SK-N-SH (cell line): ENCODE results near the gene SRSF7. TPM values are rescaled to one million over a fixed set of nuclear protein-coding genes. Genes with fewer than 3 reads are reported as not detected.

Experiments
- CTCF ChIA-PET: fragments of 300-600, 350-600 bp; formaldehyde crosslinking; extraction: SDS; loops from one replicate; lab custom pipeline; 2021; lab: Yijun Ruan, JAX
- POLR2A ChIA-PET: fragments of 350-600 bp; sonication (Branson Sonifier 250); formaldehyde crosslinking; extraction: SDS; loops from one replicate; lab custom pipeline; 2020; ENCODE audit warnings: antibody characterized with exemption, inconsistent platforms; lab: Yijun Ruan, JAX
- DNase-seq: peaks from one replicate; pipeline ENCODE4 v3.0.0; 2012
- H2AFZ ChIP-seq: fragments of 200-600 bp; sonication (generic); 2 replicates; pipeline ENCODE4 v1.8.1; 2016; ENCODE audit warnings: antibody characterized with exemption, mild to moderate bottlenecking, low read depth
- H3F3A ChIP-seq: fragments of 200-600 bp; sonication (generic); replicated peaks from 2 replicates; pipeline ENCODE3; 2016; ENCODE audit warnings: antibody characterized with exemption, mild to moderate bottlenecking; ENCODE audit not compliant: insufficient read depth
- H3K27ac ChIP-seq, 2 experiments: fragments of 200-500 bp in 1 of 2; fragments of 200-600 bp in 1 of 2; sonication (Bioruptor generic) in 1 of 2; sonication (generic), shearing (Covaris generic) in 1 of 2; 2 replicates each; pipeline versions ENCODE4 v1.5.1 to v1.6.1; 2014 to 2016; ENCODE audit warnings: low read depth in 2 of 2, inconsistent platforms in 1 of 2, low read length in 1 of 2, mild to moderate bottlenecking in 1 of 2, mixed read lengths in 1 of 2
- H3K27me3 ChIP-seq: fragments of 200-600 bp; sonication (generic), shearing (Covaris generic); 2 replicates; pipeline ENCODE4 v1.6.1; 2016; ENCODE audit warnings: mixed run types; ENCODE audit not compliant: insufficient read depth
- H3K36me3 ChIP-seq, 2 experiments: fragments of 200-500 bp in 1 of 2; fragments of 200-600 bp in 1 of 2; sonication (Bioruptor generic) in 1 of 2; sonication (generic) in 1 of 2; replicated peaks in 1 of 2; 2 replicates each; pipeline versions ENCODE3 to v1.5.1; 2014 to 2016; ENCODE audit warnings: low read length in 1 of 2, mild to moderate bottlenecking in 1 of 2; ENCODE audit not compliant: insufficient read depth in 2 of 2, control insufficient read depth in 1 of 2
- H3K4me1 ChIP-seq, 2 experiments: fragments of 200-500 bp in 1 of 2; fragments of 200-600 bp in 1 of 2; sonication (Bioruptor generic) in 1 of 2; sonication (generic), shearing (Covaris generic) in 1 of 2; 2 replicates each; pipeline versions ENCODE4 v1.5.1 to v1.6.1; 2014 to 2016; ENCODE audit warnings: low read depth in 1 of 2, low read length in 1 of 2, mixed run types in 1 of 2; ENCODE audit not compliant: insufficient read depth in 2 of 2, control insufficient read depth in 1 of 2
- H3K4me2 ChIP-seq: fragments of 200-600 bp; sonication (generic), shearing (Covaris generic); 2 replicates; pipeline ENCODE4 v1.6.1; 2017; ENCODE audit warnings: mixed run types
- H3K4me3 ChIP-seq, 2 experiments: fragments of 200-500 bp in 1 of 2; fragments of 200-600 bp in 1 of 2; sonication (Bioruptor generic) in 1 of 2; sonication (generic), shearing (Covaris generic) in 1 of 2; 2 replicates each; pipeline versions ENCODE4 v1.5.1 to v1.8.1; 2014 to 2016; ENCODE audit warnings: low read depth in 2 of 2, inconsistent platforms in 1 of 2, low read length in 1 of 2, mild to moderate bottlenecking in 1 of 2, mixed read lengths in 1 of 2, moderate library complexity in 1 of 2
- H3K79me2 ChIP-seq: fragments of 200-600 bp; sonication (generic); 2 replicates; pipeline ENCODE4 v1.8.1; 2017; ENCODE audit warnings: mild to moderate bottlenecking; ENCODE audit not compliant: insufficient read depth
- H3K9ac ChIP-seq: fragments of 200-600 bp; sonication (generic); 2 replicates; pipeline ENCODE4 v1.6.1; 2017; ENCODE audit warnings: mixed run types
- H3K9me2 ChIP-seq: fragments of 200-600 bp; sonication (generic); 2 replicates; pipeline ENCODE4 v1.6.1; 2017; ENCODE audit warnings: mixed run types
- H3K9me3 ChIP-seq: fragments of 200-600 bp; sonication (generic); 2 replicates; pipeline ENCODE4 v1.6.1; 2017; ENCODE audit warnings: mixed run types, mild to moderate bottlenecking, moderate library complexity
- H4K20me1 ChIP-seq: fragments of 200-600 bp; sonication (generic); 2 replicates; pipeline ENCODE4 v1.6.1; 2017; ENCODE audit warnings: mild to moderate bottlenecking, mixed run types; ENCODE audit not compliant: insufficient read depth
- CHD2 ChIP-seq: fragments of 150-350 bp; IDR thresholded peaks from 2 replicates; pipeline ENCODE4 v1.6.1; 2018; ENCODE audit warnings: low read length; ENCODE audit not compliant: partially characterized antibody
- FOXM1 ChIP-seq: IDR thresholded peaks from 2 replicates; pipeline ENCODE4 v1.4.0; 2012; ENCODE audit warnings: low read depth, mild to moderate bottlenecking
- NRF1 ChIP-seq: IDR thresholded peaks from 2 replicates; pipeline ENCODE4 v1.6.1; 2012; ENCODE audit warnings: low read depth, mild to moderate bottlenecking, low read length
- RAD21 ChIP-seq: IDR thresholded peaks from 2 replicates; pipeline ENCODE4 v1.6.1; 2012; ENCODE audit warnings: mild to moderate bottlenecking, low read length
- polyA plus RNA-seq, 3 experiments: library from polyadenylated mRNA; depleted of rRNA; stranded (reverse); fragments of >200 nt; gene quantifications; 2 replicates each; pipeline ENCODE4 v1.2.3, GENCODE V29; 2012
- TF ChIP-seq, protein P1 (sequence below): fragments of 150-350 bp; IDR thresholded peaks from 2 replicates; pipeline ENCODE4 v1.6.1; 2017; ENCODE audit warnings: antibody characterized with exemption, low read length, low read depth, borderline replicate concordance
- TF ChIP-seq, protein P2 (sequence below): fragments of 150-350 bp; IDR thresholded peaks from 2 replicates; pipeline ENCODE4 v1.6.1; 2016; ENCODE audit warnings: mild to moderate bottlenecking, low read depth, low read length
- TF ChIP-seq, protein P3 (sequence below): IDR thresholded peaks from 2 replicates; pipeline ENCODE4 v1.6.1; 2012; ENCODE audit warnings: mild to moderate bottlenecking, low read depth, low read length, moderate library complexity

SRSF7 gene
- polyA plus RNA-seq, 1 of the 3 experiments (the other 2 are of a cell fraction): 199 TPM

DNA sequence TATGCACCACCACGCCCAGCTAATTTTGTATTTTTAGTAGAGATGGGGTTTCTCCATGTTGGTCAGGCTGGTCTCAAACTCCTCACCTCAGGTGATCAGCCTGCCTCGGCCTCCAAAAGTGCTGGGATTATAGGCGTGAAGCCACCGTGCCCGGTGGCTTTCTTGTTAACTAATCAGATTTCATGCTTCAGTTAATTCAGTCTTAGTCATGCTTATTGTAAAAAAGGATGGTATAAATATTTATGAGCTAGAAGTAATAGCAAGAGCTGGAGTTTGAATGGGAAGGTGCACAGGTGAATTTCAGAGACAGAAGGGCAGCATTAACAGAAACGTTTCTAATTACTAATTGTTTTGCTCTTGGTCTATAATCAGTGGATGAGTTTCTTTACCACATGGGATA is 37.1 kb upstream of the SRSF7 start (continued):
- TF ChIP-seq, protein P1, sequence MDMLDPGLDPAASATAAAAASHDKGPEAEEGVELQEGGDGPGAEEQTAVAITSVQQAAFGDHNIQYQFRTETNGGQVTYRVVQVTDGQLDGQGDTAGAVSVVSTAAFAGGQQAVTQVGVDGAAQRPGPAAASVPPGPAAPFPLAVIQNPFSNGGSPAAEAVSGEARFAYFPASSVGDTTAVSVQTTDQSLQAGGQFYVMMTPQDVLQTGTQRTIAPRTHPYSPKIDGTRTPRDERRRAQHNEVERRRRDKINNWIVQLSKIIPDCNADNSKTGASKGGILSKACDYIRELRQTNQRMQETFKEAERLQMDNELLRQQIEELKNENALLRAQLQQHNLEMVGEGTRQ: no peak

DNA sequence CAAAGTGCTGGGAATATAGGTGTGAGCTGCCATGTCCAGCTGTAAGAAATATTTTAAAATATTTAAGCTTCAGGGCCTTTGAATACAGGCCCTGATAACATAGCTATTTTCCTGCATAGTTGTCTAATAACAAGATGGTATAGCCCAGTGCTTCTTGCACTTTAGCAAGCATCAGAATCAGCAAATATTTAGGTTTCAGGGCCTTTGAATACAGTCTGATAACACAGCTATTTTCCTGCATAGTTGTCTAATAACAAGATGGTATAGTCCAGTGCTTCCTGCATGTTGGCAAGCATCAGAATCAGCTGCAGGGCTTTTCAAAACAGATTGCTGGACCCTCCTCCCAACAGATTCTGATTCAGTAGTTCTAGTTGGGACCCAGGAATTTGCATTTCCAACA is 32.4 kb upstream of the SRSF7 start:
- POLR2A ChIA-PET: interaction anchor here (0.8 kb wide), 1 partner anchor 33 kb away, joined by 4 read pairs; no protein-coding TSS in a partner anchor

More for the DNA sequence above, 32.4 kb upstream of the SRSF7 start:
- Histone ChIP-seq H3K36me3 (peaks cover 8 to 9% of the 10 kb centered on the region in 2 experiments), H3K9me3 (no peaks in the 10 kb centered on the region), H3K4me3 (no peak overlapping the region), H3K4me2 (no peak overlapping the region), H3K9ac (no peak overlapping the region), H3K27ac (no peak overlapping the region), H3F3A (peaks cover 3% of the 10 kb centered on the region), H3K9me2 (no peaks in the 10 kb centered on the region), H3K27me3 (no peaks in the 10 kb centered on the region), H3K4me1 (peaks cover 3 to 7% of the 10 kb centered on the region in 2 experiments; a peak in 1 of 4 replicates), H2AFZ (no peak overlapping the region), H3K79me2 (peaks cover 8% of the 10 kb centered on the region; the same call in 1 of the 2 replicates), H4K20me1 (no peaks in the 10 kb centered on the region)
- TF ChIP-seq FOXM1 (no peak), NRF1 (no peak), RAD21 (no peak), CHD2 (no peak)
- TF ChIP-seq, protein P2, sequence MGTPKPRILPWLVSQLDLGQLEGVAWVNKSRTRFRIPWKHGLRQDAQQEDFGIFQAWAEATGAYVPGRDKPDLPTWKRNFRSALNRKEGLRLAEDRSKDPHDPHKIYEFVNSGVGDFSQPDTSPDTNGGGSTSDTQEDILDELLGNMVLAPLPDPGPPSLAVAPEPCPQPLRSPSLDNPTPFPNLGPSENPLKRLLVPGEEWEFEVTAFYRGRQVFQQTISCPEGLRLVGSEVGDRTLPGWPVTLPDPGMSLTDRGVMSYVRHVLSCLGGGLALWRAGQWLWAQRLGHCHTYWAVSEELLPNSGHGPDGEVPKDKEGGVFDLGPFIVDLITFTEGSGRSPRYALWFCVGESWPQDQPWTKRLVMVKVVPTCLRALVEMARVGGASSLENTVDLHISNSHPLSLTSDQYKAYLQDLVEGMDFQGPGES: no peak
- TF ChIP-seq, protein P3, sequence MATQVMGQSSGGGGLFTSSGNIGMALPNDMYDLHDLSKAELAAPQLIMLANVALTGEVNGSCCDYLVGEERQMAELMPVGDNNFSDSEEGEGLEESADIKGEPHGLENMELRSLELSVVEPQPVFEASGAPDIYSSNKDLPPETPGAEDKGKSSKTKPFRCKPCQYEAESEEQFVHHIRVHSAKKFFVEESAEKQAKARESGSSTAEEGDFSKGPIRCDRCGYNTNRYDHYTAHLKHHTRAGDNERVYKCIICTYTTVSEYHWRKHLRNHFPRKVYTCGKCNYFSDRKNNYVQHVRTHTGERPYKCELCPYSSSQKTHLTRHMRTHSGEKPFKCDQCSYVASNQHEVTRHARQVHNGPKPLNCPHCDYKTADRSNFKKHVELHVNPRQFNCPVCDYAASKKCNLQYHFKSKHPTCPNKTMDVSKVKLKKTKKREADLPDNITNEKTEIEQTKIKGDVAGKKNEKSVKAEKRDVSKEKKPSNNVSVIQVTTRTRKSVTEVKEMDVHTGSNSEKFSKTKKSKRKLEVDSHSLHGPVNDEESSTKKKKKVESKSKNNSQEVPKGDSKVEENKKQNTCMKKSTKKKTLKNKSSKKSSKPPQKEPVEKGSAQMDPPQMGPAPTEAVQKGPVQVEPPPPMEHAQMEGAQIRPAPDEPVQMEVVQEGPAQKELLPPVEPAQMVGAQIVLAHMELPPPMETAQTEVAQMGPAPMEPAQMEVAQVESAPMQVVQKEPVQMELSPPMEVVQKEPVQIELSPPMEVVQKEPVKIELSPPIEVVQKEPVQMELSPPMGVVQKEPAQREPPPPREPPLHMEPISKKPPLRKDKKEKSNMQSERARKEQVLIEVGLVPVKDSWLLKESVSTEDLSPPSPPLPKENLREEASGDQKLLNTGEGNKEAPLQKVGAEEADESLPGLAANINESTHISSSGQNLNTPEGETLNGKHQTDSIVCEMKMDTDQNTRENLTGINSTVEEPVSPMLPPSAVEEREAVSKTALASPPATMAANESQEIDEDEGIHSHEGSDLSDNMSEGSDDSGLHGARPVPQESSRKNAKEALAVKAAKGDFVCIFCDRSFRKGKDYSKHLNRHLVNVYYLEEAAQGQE: no peak
- DNase-seq: no peak
- CTCF ChIA-PET: no interaction called here
